Measurements from ENCODE around the gene RNASE8. TPM values are rescaled to one million over a fixed set of nuclear protein-coding genes. Genes with fewer than 3 reads are reported as not detected.

Gene RNASE8
- total RNA-seq, 2 donors from 2014 or later: not detected

GRCh38 chr14:21024585-21025370 is 32.8 kb upstream of the RNASE8 start, which contains the start of gene NDRG2:
Gene NDRG2, minus strand, starts transcription at chr14:21025061. Its CDS starts 1,746 bp downstream, at chr14:21023315.
- peak in 1 of 4 experiments; percentile 8 for TF ChIP-seq CTCF (IDR thresholded peaks at IDR 0.05)
- TF ChIP-seq POLR2AphosphoS5 (IDR thresholded peaks at IDR 0.05): peak; percentile 66
- peak; percentile 82 for TF ChIP-seq POLR2A (IDR thresholded peaks at IDR 0.05)
- DNase-seq (ENCODE audit: low spot score): peak; percentile 84
- WGBS: under 1% methylated on average over 53 of the region's 72 CpGs
- intact Hi-C loops (cut with DNase I): loop anchor here (2.0 kb wide), 1 partner anchor 14 kb away; no protein-coding TSS in a partner anchor
- Histone ChIP-seq H3K36me3 (no peaks in the 10 kb centered on the region), H3K27ac (peak within 1 kb of the TSS; percentile 87 to 95), H3K4me1 (replicated peaks) (peaks cover 4% of the 10 kb centered on the region), H3K4me3 (peak within 1 kb of the TSS; percentile 70 to 84), H3K9me3 (no peaks in the 10 kb centered on the region), H3K27me3 (replicated peaks; ENCODE audit: insufficient read depth) (no peaks in the 10 kb centered on the region)

GRCh38 chr14:21025371-21026273 is 32.0 kb upstream of the RNASE8 start:
- intact Hi-C loops (cut with DNase I): loop anchor here (2.0 kb wide), 1 partner anchor 13 kb away; no protein-coding TSS in a partner anchor
- H3K36me3 ChIP-seq: no peaks in the 10 kb centered on the region
- H3K9me3 ChIP-seq: no peaks in the 10 kb centered on the region
- peaks cover 2% of the 10 kb centered on the region for H3K4me1 ChIP-seq (replicated peaks)
- TF ChIP-seq POLR2AphosphoS5 (IDR thresholded peaks at IDR 0.05) (no peak), POLR2A (IDR thresholded peaks at IDR 0.05) (no peak), CTCF (IDR thresholded peaks at IDR 0.05) (no peak)
- peak; percentile 37 for DNase-seq (ENCODE audit: low spot score)
- peak overlapping the region; percentile 87 to 95 for H3K27ac ChIP-seq
- no peaks in the 10 kb centered on the region for H3K27me3 ChIP-seq (replicated peaks; ENCODE audit: insufficient read depth)
- peak overlapping the region; percentile 70 to 84 for H3K4me3 ChIP-seq
- WGBS: 6% methylated on average over 31 of the region's 58 CpGs

- H3K9me3 ChIP-seq: no peaks in the 10 kb centered on the region
- DNase-seq (ENCODE audit: low spot score): no peak
- H3K4me3 ChIP-seq: peak overlapping the region in 1 of 2 donors; percentile 84
- H3K27ac ChIP-seq: peak overlapping the region; percentile 87 to 95
- H3K36me3 ChIP-seq: no peaks in the 10 kb centered on the region
- no peaks in the 10 kb centered on the region for H3K27me3 ChIP-seq (replicated peaks; ENCODE audit: insufficient read depth)
- TF ChIP-seq POLR2A (IDR thresholded peaks at IDR 0.05) (no peak), POLR2AphosphoS5 (IDR thresholded peaks at IDR 0.05) (no peak), CTCF (IDR thresholded peaks at IDR 0.05) (no peak)
- no peaks in the 10 kb centered on the region for H3K4me1 ChIP-seq (replicated peaks)
- intact Hi-C loops (cut with DNase I): no loop called here
- 35% methylated on average over 7 of the region's 7 CpGs for WGBS
These were observed 31.2 kb upstream of the RNASE8 start for GRCh38 chr14:21026274-21026987.

- DNase-seq (ENCODE audit: low spot score): no peak
- Histone ChIP-seq H3K4me1 (replicated peaks) (no peaks in the 10 kb centered on the region), H3K27me3 (replicated peaks; ENCODE audit: insufficient read depth) (no peaks in the 10 kb centered on the region), H3K36me3 (no peaks in the 10 kb centered on the region), H3K4me3 (no peak overlapping the region), H3K9me3 (no peaks in the 10 kb centered on the region), H3K27ac (peak overlapping the region; percentile 87 to 95)
- intact Hi-C loops (cut with DNase I): no loop called here
- TF ChIP-seq POLR2A (IDR thresholded peaks at IDR 0.05): no peak
- WGBS: 13% methylated on average over 3 of the region's 3 CpGs
These were observed 30.7 kb upstream of the RNASE8 start for GRCh38 chr14:21026988-21027315.

- Histone ChIP-seq H3K4me1 (replicated peaks) (no peaks in the 10 kb centered on the region), H3K4me3 (no peak within 1 kb of the TSS), H3K9me3 (no peaks in the 10 kb centered on the region), H3K27ac (no peak within 1 kb of the TSS), H3K27me3 (replicated peaks; ENCODE audit: insufficient read depth) (no peaks in the 10 kb centered on the region), H3K36me3 (no peaks in the 10 kb centered on the region)
- DNase-seq (ENCODE audit: low spot score): no peak
- intact Hi-C loops (cut with DNase I): no loop called here
- 89% methylated on average over 5 of the region's 5 CpGs for WGBS
- TF ChIP-seq CTCF (IDR thresholded peaks at IDR 0.05): no peak
- no peak for TF ChIP-seq POLR2A (IDR thresholded peaks at IDR 0.05)
- no peak for TF ChIP-seq POLR2AphosphoS5 (IDR thresholded peaks at IDR 0.05)
These were observed 27.7 kb upstream of the RNASE8 start, which contains the start of gene TPPP2 for GRCh38 chr14:21029917-21030316. Gene TPPP2, plus strand, starts transcription at chr14:21030217. Its CDS starts 365 bp downstream, at chr14:21030582.

Measured in prostate gland (tissue), 2 donors.